SK-N-MC (cell line): ENCODE results near the gene PCDH18.
"Not testable (repeated sequence)": the region's sequence is repeated elsewhere in the genome, so short reads cannot be mapped to it uniquely, and the experiment has no call there.

Source experiments
- DNase-seq: peaks from one replicate; pipeline ENCODE4 v3.0.0-alpha.2; 2011; ENCODE audit warnings: low read depth, low spot score
- H3K27ac ChIP-seq: fragments of 200-600 bp; sonication (generic); 2 replicates; pipeline ENCODE4 v1.5.1; 2016; ENCODE audit warnings: mixed run types
- H3K36me3 ChIP-seq: fragments of 200-600 bp; sonication (generic); 2 replicates; pipeline ENCODE4 v1.6.1; 2017; ENCODE audit warnings: antibody characterized with exemption, low read length, mixed read lengths; ENCODE audit not compliant: insufficient read depth
- H3K4me3 ChIP-seq: fragments of 200-600 bp; sonication (generic); 2 replicates; pipeline ENCODE4 v1.5.1; 2016
- H3K9ac ChIP-seq: fragments of 200-600 bp; sonication (generic); 2 replicates; pipeline ENCODE4 v1.8.0; 2017; ENCODE audit warnings: mixed run types, mixed read lengths; ENCODE audit not compliant: insufficient read length
- H3K9me3 ChIP-seq: fragments of 200-600 bp; sonication (generic); 2 replicates; pipeline ENCODE4 v1.6.1; 2017; ENCODE audit warnings: low read depth, mild to moderate bottlenecking, antibody characterized with exemption, low read length, moderate library complexity, mixed read lengths
- EZH2 ChIP-seq: fragments of 200-600 bp; sonication (generic); IDR thresholded peaks from one replicate; pipeline ENCODE4 v1.6.1; 2017; ENCODE audit warnings: antibody characterized with exemption
- FOXP2 ChIP-seq: optimal IDR thresholded peaks from 2 replicates; pipeline ENCODE3; 2011; ENCODE audit warnings: mild to moderate bottlenecking, moderate library complexity; ENCODE audit not compliant: insufficient read depth; ENCODE audit errors: extremely low read length, control extremely low read depth
- POLR2AphosphoS5 ChIP-seq: IDR thresholded peaks from 2 replicates; pipeline ENCODE4 v1.6.1; 2012; ENCODE audit warnings: mild to moderate bottlenecking, low read depth, low read length, borderline replicate concordance

The PCDH18 gene

DNA sequence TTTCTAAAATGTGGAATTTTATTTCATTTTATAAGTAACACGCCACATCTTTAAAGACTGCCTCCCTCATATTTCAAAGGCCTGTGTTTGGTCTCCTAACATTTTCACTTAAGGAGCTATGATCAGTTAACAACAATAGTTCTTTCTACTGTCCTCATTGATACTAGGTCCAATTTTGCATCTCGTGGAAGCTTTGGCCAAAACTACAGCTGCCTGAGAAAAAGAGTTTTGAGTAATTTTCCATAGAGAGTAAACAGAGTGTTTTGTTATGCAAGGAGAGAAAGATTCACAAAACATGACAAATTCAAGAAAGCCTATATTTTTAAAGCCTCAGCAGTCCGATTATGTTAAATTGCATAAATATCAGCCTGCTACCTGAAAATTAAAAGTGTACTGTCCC lies 11.4 kb upstream of the PCDH18 start:
- no peak for DNase-seq
- Histone ChIP-seq H3K9ac (no peak overlapping the region), H3K36me3 (no peaks in the 10 kb centered on the region), H3K4me3 (no peak overlapping the region; the same call in 1 of the 2 replicates), H3K9me3 (no peaks in the 10 kb centered on the region), H3K27ac (peak overlapping the region; percentile 45)
- no peak for TF ChIP-seq POLR2AphosphoS5
- no peak for TF ChIP-seq EZH2
- no peak for TF ChIP-seq FOXP2

- Histone ChIP-seq H3K36me3 (no peaks in the 10 kb centered on the region), H3K27ac (peak overlapping the region; percentile 45), H3K4me3 (no peak overlapping the region; the same call in 1 of the 2 replicates), H3K9me3 (no peaks in the 10 kb centered on the region), H3K9ac (no peak overlapping the region)
- TF ChIP-seq POLR2AphosphoS5, result no peak
- TF ChIP-seq FOXP2, result no peak
- TF ChIP-seq EZH2, result no peak
- no peak for DNase-seq
These were observed 10.9 kb upstream of the PCDH18 start for GRCh38 chr4:137543198-137543597.

- Histone ChIP-seq H3K27ac (peak overlapping the region; percentile 45), H3K9me3 (no peaks in the 10 kb centered on the region), H3K4me3 (peak overlapping the region; percentile 56), H3K9ac (peak overlapping the region; percentile 35), H3K36me3 (no peaks in the 10 kb centered on the region)
- DNase-seq, result no peak
- TF ChIP-seq FOXP2 (no peak), EZH2 (no peak), POLR2AphosphoS5 (no peak)
These were observed 9.8 kb upstream of the PCDH18 start for GRCh38 chr4:137541876-137542646.

GRCh38 chr4:137541181-137541580 lies 8.9 kb upstream of the PCDH18 start:
- TF ChIP-seq EZH2, result no peak
- TF ChIP-seq FOXP2, result no peak
- TF ChIP-seq POLR2AphosphoS5, result no peak
- H3K4me3 ChIP-seq, result peak overlapping the region; percentile 56
- no peak overlapping the region for H3K9ac ChIP-seq
- H3K36me3 ChIP-seq, result no peaks in the 10 kb centered on the region
- no peaks in the 10 kb centered on the region for H3K9me3 ChIP-seq
- DNase-seq, result no peak
- H3K27ac ChIP-seq, result peak overlapping the region; percentile 45; the same call in 1 of the 2 replicates

DNA sequence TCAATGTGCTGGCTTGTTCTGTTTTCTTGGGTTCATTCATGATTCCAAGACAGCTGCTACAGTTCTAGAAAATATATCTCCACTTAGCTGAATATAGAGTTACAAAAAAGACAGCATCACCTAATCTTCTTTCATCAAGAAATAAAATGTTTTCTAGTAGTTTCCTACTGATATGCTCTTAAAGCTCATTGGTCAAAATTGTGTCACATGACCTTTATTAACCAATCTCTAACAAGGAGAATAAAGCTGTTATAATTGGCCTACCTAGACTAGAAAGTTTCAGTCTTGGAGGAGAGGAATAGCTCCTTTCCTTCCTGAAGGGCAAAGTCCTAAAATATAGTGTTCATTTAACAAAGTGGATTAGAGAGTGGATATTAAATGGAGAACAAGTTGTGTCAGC lies 8.1 kb upstream of the PCDH18 start:
- no peak for TF ChIP-seq FOXP2
- no peak for TF ChIP-seq POLR2AphosphoS5
- Histone ChIP-seq H3K9me3 (no peaks in the 10 kb centered on the region), H3K36me3 (no peaks in the 10 kb centered on the region), H3K27ac (no peak overlapping the region), H3K4me3 (no peak overlapping the region), H3K9ac (no peak overlapping the region)
- no peak for DNase-seq

- no peak overlapping the region for H3K9ac ChIP-seq
- no peak overlapping the region for H3K27ac ChIP-seq
- TF ChIP-seq FOXP2, result no peak
- no peak for TF ChIP-seq POLR2AphosphoS5
- no peak for TF ChIP-seq EZH2
- no peaks in the 10 kb centered on the region for H3K36me3 ChIP-seq
- DNase-seq, result no peak
- H3K4me3 ChIP-seq, result no peak overlapping the region
- H3K9me3 ChIP-seq, result no peaks in the 10 kb centered on the region
These were observed 6.2 kb upstream of the PCDH18 start for GRCh38 chr4:137538526-137538925.

- not testable (repeated sequence) for H3K27ac ChIP-seq, H3K9ac ChIP-seq, DNase-seq
These were observed 5.5 kb upstream of the PCDH18 start for GRCh38 chr4:137537807-137538206.

DNA sequence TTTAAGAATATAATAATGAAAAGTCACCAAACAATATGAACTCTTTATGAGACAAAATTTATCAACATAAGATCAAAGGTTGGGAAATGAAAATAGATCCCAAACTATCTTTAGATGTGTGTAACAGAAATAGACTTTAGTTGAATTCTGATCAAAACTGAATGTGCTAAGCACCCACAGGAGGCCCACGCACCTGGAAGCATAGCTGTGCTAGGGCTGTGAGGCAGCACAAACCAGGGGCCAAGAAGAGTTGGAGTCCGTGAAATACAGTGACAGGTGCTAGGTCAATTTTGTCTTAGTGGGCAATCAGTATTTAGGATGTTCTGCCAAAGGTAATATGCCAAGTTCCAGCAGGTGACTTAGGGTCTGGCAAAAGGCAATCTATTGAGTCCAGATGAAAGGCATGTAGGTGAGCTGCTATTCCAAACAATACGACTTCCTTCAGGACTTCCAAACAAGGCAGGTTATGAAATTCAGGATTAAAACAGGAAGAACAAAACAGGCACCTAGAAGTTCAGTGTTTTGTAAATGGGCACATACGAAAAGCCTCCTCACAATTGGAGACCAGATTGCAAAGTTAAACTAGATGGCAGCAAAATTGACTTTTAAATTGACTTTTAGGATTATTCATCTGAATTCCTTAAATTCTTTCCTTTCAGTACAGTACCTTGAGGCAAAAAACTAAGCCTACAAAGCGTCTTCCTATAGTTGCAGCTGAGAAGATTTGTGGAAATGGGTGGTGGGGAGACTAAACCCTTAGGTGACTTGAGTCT lies 4.7 kb upstream of the PCDH18 start:
- DNase-seq, result no peak
- Histone ChIP-seq H3K27ac (no peak overlapping the region), H3K9me3 (no peaks in the 10 kb centered on the region), H3K9ac (no peak overlapping the region), H3K4me3 (no peak overlapping the region), H3K36me3 (no peaks in the 10 kb centered on the region)
- TF ChIP-seq EZH2, result no peak

More at GRCh38 chr4:137537807-137538206, 5.5 kb upstream of the PCDH18 start:
- not testable (repeated sequence) for H3K9me3 ChIP-seq, H3K4me3 ChIP-seq, H3K36me3 ChIP-seq
